ENCODE measurements around the gene SETD1A. TPM values are rescaled to one million over a fixed set of nuclear protein-coding genes. Genes with fewer than 3 reads are reported as not detected.

The SETD1A gene
- polyA plus RNA-seq, 2 of the 4 experiments (the other 2 are of a cell fraction) = 2.0 to 21.2 TPM

DNA sequence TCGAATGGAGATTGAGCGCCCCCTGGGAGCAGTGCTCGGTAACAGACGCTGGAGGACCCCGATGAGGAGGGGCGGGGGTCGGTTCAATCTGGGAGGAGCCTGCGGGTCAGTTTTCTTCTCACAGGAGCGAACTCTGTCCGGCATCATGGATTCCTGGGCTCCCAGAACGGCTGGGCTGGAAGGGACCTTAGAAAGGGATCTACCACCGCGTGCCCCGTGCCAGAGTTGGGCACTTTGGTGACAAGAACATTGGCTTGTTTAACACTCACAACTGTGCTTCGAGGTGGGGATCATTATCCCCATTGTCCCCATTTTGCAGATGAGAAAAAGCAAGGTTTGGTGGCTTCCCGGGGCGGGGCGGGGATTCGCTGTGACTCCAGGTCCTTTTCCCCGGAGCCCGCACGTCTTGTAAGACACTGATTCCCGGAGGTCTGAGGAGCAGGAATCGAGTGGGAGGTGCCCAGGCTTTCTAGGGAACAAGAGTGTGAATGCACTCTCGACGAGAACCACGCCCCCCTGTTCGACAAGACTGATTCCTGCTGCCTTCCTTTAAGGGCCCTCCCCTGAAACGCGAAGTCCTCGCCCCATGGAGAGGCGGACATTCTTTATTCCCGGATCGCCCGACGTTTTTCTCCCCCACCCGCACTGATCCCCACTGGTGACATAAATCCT lies 35.7 kb upstream of the SETD1A start (continued):
- TF ChIP-seq, protein P1, sequence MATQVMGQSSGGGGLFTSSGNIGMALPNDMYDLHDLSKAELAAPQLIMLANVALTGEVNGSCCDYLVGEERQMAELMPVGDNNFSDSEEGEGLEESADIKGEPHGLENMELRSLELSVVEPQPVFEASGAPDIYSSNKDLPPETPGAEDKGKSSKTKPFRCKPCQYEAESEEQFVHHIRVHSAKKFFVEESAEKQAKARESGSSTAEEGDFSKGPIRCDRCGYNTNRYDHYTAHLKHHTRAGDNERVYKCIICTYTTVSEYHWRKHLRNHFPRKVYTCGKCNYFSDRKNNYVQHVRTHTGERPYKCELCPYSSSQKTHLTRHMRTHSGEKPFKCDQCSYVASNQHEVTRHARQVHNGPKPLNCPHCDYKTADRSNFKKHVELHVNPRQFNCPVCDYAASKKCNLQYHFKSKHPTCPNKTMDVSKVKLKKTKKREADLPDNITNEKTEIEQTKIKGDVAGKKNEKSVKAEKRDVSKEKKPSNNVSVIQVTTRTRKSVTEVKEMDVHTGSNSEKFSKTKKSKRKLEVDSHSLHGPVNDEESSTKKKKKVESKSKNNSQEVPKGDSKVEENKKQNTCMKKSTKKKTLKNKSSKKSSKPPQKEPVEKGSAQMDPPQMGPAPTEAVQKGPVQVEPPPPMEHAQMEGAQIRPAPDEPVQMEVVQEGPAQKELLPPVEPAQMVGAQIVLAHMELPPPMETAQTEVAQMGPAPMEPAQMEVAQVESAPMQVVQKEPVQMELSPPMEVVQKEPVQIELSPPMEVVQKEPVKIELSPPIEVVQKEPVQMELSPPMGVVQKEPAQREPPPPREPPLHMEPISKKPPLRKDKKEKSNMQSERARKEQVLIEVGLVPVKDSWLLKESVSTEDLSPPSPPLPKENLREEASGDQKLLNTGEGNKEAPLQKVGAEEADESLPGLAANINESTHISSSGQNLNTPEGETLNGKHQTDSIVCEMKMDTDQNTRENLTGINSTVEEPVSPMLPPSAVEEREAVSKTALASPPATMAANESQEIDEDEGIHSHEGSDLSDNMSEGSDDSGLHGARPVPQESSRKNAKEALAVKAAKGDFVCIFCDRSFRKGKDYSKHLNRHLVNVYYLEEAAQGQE (IDR thresholded peaks at IDR 0.05) = no peak
- TF ChIP-seq CEBPB (IDR thresholded peaks at IDR 0.05) (no peak), JUNB (IDR thresholded peaks at IDR 0.05) (no peak), RFX5 (IDR thresholded peaks at IDR 0.05) (no peak), JUN (IDR thresholded peaks at IDR 0.05) (no peak; a peak in 2 of 5 replicates), KDM1A (IDR thresholded peaks at IDR 0.05; ENCODE audit: low read depth) (peak; percentile 98), RCOR1 (IDR thresholded peaks at IDR 0.05; ENCODE audit: low read depth, low read length) (no peak)

- DNase-seq (ENCODE audit: low read depth in 1 of 2, low spot score in 1 of 2) (peak; percentile 97 to 100), ATAC-seq (peak; percentile 80 to 91), FAIRE-seq (peak; percentile 92)
- peak overlapping the region; percentile 99 for H3K27ac ChIP-seq
- WGBS (ENCODE audit: missing lambda C conversion rate) = under 1% methylated on average over 34 of the region's 42 CpGs
- peak overlapping the region; percentile 87 for H3K4me3 ChIP-seq
- H3K9me3 ChIP-seq = no peaks in the 10 kb centered on the region
- ChIA-PET CTCF (interaction anchor here (1.0 kb wide), 1 partner anchor 18 kb away, joined by 4 read pairs; no protein-coding TSS in a partner anchor), POLR2A (no interaction called here)
- peaks cover 12% of the 10 kb centered on the region; the same call in 2 of the 3 replicates for H3K4me1 ChIP-seq
- TF ChIP-seq EHMT2 (IDR thresholded peaks at IDR 0.05; ENCODE audit: low read depth) = no peak
- peak; percentile 49 for TF ChIP-seq CHD2 (IDR thresholded peaks at IDR 0.05; ENCODE audit: low read length, partially characterized antibody)
- TF ChIP-seq TFCP2L1 (CRISPR knock-in tag; IDR thresholded peaks at IDR 0.05) = 0 out of 2 replicates have a peak, but pooled peaks have one; percentile 34
- TF ChIP-seq JUN (IDR thresholded peaks at IDR 0.05) = peak; percentile 27 to 51; a peak in 2 of 5 replicates
- no peak for TF ChIP-seq CBX8 (IDR thresholded peaks at IDR 0.05)
- TF ChIP-seq, protein P2, sequence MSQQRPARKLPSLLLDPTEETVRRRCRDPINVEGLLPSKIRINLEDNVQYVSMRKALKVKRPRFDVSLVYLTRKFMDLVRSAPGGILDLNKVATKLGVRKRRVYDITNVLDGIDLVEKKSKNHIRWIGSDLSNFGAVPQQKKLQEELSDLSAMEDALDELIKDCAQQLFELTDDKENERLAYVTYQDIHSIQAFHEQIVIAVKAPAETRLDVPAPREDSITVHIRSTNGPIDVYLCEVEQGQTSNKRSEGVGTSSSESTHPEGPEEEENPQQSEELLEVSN (IDR thresholded peaks at IDR 0.05; ENCODE audit: borderline replicate concordance, low read depth) = 0 out of 2 replicates have a peak, but pooled peaks have one; percentile 37
- TF ChIP-seq, protein P1 (IDR thresholded peaks at IDR 0.05) = peak; percentile 50
- TF ChIP-seq CEBPB (IDR thresholded peaks at IDR 0.05) = 0 out of 4 replicates have a peak, but pooled peaks of 1 of the 2 experiments have one; percentile 3
- no peak for TF ChIP-seq GATA3 (IDR thresholded peaks at IDR 0.05; ENCODE audit: borderline replicate concordance)
- TF ChIP-seq POLR2A (IDR thresholded peaks at IDR 0.05; ENCODE audit: low read length) = no peak; the same call in 1 of the 2 replicates
- TF ChIP-seq HOXB13 (CRISPR knock-in tag; IDR thresholded peaks at IDR 0.05; ENCODE audit: low read depth) = no peak
- TF ChIP-seq SMC3 (IDR thresholded peaks at IDR 0.05) = no peak
- H3K4me2 ChIP-seq = peak overlapping the region; percentile 82
These were observed 35.1 kb upstream of the SETD1A start for GRCh38 chr16:30922420-30922959.

Measured in A549 (cell line).